H7 (cell line): ENCODE results near the gene RPRD1B. TPM values are rescaled to one million over a fixed set of nuclear protein-coding genes. Genes with fewer than 3 reads are reported as not detected.

ENCODE experiments used
- DNase-seq: peaks from one replicate; pipeline ENCODE4 v3.0.0; 2012
- H3K27me3 ChIP-seq: 2 replicates; pipeline ENCODE4 v1.6.0; 2011; ENCODE audit warnings: mild to moderate bottlenecking, low read length; ENCODE audit not compliant: control insufficient read depth, insufficient read depth
- H3K36me3 ChIP-seq: replicated peaks from 2 replicates; pipeline ENCODE4 v1.5.1; 2011; ENCODE audit warnings: low read length; ENCODE audit not compliant: control insufficient read depth, insufficient read depth
- H3K4me3 ChIP-seq: 2 replicates; pipeline ENCODE4 v1.5.1; 2011; ENCODE audit warnings: low read depth, mild to moderate bottlenecking, control low read depth, low read length, moderate library complexity; ENCODE audit not compliant: insufficient read depth
- total RNA-seq: library from RNA; depleted of rRNA; stranded (reverse); fragments of >200 nt; shearing (Covaris generic); gene quantifications from 2 replicates; pipeline ENCODE4 v1.2.3, GENCODE V29; 2014

RPRD1B gene
- total RNA-seq, 1 experiment from 2014 or later = 12.7 TPM

DNA sequence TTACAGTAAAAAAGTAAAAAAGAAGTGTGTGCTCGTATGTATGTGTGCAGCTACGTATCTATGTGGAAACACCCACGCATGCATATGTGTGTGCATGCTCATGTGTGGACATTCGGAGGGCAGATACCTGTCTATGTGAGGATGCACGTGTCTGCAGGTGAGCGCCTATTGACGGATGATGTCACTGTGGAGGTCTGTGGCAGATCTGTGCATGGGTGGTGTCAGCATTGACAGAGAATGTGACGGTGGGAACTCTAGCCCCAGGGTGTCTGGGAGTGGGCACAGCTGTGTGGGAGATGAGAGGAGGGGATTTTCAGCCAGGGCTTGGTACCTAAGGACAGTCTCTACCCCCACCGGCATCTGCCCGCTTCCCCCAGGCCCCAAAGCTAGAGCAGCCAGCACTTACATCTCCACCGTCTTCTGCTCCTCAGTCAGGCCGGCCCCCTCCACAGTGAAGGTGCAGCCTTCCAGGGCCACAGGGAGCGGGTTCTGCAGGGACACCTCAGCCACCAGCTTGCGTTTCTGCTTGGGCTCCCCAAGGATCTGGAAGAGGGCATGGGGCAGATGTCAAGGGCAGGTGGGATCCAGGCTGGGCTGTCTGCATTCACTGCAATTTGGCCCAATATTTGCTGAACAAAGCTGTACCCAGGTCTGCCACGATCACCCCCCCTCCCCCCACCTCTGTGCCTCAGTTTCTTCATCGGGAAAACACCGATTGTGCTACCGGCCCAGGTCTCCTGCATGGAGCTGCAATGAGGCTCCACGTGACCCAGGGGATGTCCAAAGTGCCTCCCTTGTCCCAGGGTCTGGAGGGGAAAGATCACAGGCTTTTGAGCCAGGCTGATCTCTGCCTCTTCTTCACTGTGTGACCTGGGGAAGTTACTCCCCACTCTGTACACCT, 97.4 kb downstream of the RPRD1B start:
- Histone ChIP-seq H3K27me3 (no peaks in the 10 kb centered on the region), H3K4me3 (no peak overlapping the region), H3K36me3 (no peaks in the 10 kb centered on the region)
- DNase-seq = peak; percentile 20

DNA sequence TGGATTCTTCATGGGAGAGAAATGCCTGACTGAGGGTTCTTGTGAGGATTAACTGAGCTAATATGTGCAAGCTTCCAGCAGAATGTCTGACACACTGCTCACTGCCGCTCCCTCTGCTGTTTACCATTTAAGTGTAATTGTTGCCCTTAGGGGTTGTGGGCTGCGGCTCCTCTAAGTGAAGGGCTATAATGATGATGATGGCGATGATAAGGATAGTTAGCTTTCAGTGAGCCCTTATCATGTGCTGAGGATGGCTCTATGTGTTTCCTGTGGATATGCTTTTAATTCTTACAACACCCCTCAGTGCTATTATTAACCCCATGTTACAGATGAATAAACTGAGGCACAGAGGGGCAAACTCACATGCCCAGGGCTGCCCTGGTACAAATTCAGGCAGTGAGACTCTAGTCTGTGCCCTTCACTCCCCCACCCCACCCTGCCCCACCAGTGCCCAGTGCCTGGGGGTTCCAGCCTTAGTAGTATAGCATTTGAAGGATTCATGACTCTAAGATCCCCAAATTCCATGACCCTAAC, 98.1 kb downstream of the RPRD1B start:
- peak; percentile 16 for DNase-seq
- H3K27me3 ChIP-seq = no peaks in the 10 kb centered on the region
- no peak overlapping the region for H3K4me3 ChIP-seq
- no peaks in the 10 kb centered on the region for H3K36me3 ChIP-seq

DNA sequence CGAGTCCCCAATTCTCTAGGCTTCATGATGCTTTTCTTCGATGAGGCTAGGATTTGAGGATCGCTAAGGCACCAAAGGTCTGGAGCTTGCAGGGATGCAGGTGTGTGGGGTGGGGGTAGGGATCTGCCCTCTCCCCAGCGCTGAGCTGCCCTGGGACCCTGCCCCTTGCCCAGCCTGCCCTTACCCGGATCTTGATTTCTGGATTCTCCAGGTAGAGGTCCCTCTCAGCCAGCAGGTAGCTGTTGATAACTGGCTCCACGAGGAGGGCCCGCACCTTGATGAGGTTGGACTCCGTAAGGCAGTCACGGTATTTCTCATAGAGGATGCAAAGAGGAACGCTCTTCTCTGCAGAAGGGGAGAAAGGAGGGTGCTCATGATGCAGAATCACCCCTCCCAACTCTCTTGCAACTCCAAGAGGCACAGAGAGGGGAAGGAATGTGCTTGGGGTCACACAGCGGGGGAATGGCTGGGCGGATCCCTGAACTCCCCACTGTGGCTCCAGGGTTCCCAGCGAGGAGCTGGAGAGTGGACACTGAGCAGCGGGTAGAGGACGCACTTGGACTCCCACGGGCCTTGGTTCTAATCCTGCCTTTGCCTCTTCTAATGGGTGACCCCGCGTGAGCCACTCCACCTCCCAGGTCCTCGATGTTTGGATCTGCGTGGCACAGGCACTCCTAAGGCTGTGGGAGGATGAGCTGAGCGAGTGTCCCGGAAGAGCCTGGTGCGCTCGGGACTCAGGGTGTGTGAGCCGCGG, 98.8 kb downstream of the RPRD1B start:
- Histone ChIP-seq H3K36me3 (no peaks in the 10 kb centered on the region), H3K27me3 (no peaks in the 10 kb centered on the region), H3K4me3 (no peak overlapping the region)
- DNase-seq = peak; percentile 41

DNA sequence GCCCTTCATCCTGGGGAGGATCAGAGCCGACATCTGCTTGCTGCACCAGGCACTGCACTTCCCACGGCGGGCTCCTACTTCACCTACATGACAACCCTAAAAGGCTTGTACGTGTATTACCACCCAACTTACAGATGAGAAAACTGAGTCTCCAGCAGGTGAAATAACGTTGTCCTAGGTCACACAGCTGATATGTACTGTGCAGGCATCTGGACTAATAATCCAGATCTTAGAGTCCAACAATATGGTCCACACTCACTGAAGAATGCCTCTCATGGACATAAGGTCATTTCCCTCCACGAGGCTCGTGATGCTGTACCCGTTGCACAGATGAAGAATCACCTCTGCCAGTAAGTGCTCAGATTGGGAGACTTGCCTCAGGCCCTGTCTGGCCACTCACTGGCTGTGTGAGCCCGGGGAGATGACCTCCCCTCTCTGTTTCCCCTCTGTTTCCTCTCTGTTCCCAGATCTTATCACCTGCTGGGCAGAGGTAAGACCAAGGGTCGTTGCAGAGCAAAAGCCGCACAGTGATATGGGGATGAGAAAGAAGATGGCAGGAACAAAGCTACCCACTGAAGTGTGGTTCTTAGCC, 99.5 kb downstream of the RPRD1B start:
- no peaks in the 10 kb centered on the region for H3K36me3 ChIP-seq
- no peaks in the 10 kb centered on the region for H3K27me3 ChIP-seq
- DNase-seq = peak; percentile 10
- no peak overlapping the region for H3K4me3 ChIP-seq

DNA sequence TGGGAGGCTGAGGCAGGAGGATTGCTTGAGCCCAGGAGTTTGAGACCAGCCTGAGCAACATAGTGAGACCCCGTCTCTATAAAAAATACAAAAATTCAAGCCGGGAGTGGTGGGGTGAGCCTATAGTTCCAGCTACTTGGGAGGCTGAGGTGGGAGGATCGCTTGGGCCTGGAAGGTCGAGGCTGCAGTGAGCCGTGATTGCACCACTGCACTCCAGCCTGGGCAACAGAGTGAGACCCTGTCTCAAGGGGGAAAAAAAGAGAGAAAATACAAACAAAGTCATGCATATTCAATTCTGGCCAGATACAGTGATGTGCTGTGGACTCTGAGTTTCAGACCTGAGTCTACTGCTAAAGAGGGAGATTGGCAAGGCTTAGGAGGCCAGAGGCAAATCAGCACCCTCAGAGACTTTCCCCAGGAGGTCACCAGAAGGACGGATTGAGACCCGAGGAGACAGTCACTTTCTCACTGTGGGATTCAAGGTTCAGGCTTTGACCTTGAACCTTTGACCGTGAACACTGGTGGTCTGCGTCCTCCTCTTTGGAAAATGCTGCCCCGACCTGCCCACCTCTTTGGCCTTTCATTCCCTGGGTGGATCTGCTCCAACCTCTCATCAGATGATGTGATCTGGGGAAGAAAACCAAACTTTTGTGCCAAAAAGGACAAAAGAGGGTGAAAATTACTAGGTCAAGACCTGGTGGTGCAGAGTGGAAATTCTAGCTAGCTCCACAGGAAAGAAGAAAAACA, 100.3 kb downstream of the RPRD1B start:
- H3K4me3 ChIP-seq = no peak overlapping the region
- no peaks in the 10 kb centered on the region for H3K36me3 ChIP-seq
- H3K27me3 ChIP-seq = no peaks in the 10 kb centered on the region
- DNase-seq = no peak

DNA sequence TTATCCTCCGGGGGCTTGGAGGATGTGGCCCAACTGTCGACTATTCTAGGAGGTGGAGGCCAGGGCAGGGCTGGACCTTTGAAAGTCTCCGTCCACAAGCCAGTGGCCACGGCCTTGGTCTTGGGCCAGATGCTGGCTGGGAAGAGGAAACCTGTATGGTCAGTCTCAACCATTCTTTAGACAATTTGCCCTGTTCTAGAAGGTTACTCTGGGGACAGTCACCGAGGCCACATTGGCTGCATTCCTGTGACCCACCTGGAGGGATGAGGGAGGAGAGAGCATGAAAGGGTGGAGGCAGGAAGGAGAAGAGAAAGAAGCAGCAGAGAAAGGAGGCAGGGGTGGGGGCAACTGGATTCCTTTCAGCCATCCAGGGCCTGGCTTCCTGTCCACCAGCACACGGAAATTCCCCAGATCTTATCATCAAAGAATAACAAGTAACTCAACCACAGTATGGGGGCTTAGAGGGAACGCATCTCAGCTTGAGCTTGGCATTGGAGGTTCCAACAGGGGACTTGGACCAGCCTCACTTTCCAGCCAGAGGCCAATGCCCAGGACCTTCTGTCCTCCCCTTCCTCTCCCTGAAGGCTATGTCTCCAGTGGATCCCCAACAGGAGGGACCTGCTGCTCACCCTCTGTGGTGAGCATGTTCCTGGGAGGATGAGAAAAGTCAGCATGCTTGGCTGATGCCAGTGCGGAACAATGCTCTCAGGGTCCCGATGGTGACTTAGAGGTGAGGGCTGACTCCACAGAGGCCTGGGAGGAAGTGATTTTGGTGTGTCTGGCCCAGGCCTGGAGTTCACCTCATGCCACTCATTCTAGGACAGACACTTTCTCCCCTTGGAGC, 101.1 kb downstream of the RPRD1B start:
- no peak for DNase-seq
- Histone ChIP-seq H3K36me3 (no peaks in the 10 kb centered on the region), H3K27me3 (no peaks in the 10 kb centered on the region), H3K4me3 (no peak overlapping the region)

DNA sequence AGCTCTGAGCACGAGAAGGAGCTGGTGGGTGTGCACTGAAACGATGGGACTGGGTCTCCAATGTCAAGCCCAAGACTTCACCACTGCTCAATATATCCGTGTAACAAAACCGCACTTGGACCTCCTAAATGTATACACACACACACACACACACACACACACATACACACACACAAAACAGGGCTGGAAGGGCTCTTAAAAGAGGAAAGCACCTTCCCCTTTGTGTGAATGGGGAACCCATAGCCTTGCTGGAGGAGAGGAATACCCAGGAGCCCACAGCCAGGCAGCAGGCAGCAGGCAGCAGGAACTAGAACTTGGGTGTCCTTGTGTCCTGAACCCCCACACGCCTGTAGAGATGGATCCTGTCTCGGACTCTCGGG, 101.7 kb downstream of the RPRD1B start:
- H3K27me3 ChIP-seq = no peaks in the 10 kb centered on the region
- no peak for DNase-seq
- H3K36me3 ChIP-seq = no peaks in the 10 kb centered on the region
- H3K4me3 ChIP-seq = no peak overlapping the region

DNA sequence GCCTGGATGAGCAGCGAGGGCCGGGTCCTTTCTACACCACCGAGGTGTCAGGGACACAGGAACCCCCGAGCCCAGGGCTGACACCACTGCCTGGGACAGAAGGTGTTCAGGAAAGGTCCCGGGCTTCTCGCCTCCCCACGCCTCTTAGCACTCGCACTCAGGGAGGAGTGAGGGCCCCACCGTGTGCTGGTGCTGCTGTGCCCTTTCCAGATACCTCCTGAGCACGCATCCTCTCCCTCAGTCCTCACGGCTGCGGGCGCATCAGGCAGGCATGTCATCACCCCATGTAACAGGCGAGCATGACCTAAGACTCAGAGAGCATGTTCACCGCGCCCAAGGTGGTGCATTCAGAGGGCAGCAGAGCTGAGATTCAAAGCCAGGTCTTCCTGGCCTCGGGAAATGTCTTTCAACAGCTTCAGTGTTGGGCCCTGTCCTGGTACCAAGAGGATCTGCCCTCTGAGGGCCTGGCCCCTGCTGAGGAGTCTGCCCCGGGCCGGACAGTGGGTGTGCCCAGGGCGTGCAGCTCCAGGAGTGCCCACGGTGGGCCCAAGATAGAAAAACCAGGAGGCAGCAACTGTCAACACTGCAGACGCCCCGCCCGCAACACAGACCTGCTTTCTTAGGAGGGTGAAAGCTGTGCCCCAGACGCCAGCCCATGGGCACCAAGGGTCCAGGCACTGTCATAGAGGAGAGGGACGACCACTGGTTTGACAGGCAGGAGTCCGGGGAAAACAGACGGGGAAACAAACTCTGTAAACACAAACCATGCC, 102.3 kb downstream of the RPRD1B start:
- H3K4me3 ChIP-seq = no peak overlapping the region
- no peaks in the 10 kb centered on the region for H3K27me3 ChIP-seq
- H3K36me3 ChIP-seq = no peaks in the 10 kb centered on the region
- no peak for DNase-seq

DNA sequence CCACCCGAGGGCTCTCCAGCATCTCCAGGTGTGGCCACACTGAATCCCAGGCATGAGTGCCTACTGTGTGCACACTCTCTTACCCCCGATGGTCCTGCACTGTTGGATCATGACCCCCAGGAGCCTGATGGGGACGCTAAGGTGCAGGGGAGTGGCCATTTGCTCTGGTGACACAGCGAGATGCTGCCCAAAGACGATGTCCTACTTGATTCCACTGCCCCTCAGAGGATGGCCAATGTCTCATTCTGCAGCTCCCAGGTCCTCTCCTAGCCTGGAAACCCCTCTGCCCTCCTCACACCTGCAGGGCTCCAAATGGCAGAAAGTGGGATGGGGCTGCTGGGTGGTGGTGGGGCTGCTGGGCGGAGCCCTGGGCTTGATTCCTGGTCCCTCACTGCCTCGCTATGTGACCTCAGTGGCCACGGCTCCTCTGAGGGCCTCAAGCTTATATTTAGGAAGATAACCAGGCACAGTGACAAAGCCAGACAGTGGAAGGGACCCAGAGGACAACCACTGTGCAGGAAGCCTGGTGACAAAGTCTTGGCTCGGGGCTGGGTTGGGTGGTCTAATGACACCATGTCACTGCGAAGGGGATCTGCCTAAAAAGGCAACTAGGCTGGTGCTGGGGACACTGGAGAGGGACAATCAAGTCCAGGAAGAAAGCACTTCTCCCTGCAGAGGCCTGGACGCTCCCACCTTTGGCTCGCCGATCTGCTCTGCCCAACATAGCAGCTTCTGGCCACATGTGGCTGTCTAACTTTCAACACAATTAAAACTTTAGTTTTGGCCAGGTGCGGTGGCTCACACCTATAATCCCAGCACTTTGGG, 103.1 kb downstream of the RPRD1B start:
- H3K4me3 ChIP-seq = no peak overlapping the region
- no peaks in the 10 kb centered on the region for H3K27me3 ChIP-seq
- no peak for DNase-seq
- no peaks in the 10 kb centered on the region for H3K36me3 ChIP-seq

DNA sequence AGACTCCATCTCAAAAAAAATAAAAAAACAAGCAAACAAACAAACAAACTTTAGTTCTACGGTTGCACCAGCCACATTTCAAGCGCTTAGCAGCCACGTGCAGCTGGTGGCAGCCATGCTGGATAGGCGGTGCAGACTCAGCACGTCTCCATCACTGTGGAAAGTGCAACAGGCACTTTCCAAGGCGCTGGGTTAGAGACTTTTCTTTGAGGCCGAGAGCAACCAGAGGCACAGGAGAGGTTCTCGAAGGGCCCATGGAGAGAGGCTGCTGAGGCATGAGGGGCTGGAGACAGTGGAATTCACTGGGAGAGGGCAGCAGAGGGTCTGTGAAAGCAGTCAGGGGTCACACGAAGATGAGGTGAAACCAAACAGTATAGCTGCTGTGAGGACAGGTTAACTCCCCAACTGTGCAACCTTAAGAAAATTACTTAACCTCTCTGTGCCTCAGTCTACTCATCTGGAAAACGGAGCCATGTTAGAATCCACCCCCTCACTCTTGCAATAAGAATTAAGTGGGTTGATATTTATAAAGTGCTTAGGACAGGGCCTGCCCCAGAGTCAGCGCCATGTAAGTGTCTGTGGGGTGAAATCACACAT, 104.0 kb downstream of the RPRD1B start:
- DNase-seq = no peak

DNA sequence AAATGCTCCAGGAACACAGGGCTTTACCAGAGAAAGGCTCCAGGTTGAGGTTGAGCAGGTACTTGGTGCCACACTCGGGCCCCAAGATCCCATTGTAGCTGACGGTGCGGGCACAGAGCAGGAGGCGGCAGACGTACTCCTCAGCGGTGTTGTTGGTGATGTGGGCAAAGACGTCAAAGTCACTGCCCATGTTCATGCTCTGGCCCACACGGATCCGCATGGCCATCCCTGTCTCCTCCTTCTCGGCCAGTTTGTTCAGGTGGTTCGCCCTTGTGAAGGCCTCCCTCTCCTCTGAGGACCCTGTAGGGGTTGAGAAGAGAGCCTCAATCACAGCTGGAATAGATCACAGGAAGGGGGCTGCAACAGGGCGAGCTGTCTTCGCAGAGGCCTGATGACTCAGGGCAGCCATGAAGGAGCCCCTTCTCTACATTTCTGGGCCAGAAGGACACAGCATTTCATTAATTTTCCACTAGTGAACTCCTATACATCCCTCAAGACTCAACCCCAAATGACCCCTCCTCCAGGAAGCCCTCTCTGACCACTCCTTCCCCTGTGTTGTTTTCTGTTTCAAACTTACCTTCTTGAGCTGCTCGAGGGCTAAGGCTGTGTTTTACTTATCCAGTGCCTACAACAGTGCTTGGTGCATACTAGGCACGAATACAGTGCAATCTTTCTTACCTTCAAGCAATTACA, 104.7 kb downstream of the RPRD1B start:
- Histone ChIP-seq H3K27me3 (no peaks in the 10 kb centered on the region), H3K36me3 (no peaks in the 10 kb centered on the region), H3K4me3 (no peak overlapping the region)
- DNase-seq = no peak

More for the DNA sequence above, 104.0 kb downstream of the RPRD1B start:
- Histone ChIP-seq H3K36me3 (no peaks in the 10 kb centered on the region), H3K27me3 (no peaks in the 10 kb centered on the region), H3K4me3 (no peak overlapping the region)
